H1 (cell line): ENCODE results near the gene LRRC27. TPM values are rescaled to one million over a fixed set of nuclear protein-coding genes. Genes with fewer than 3 reads are reported as not detected.

Source experiments
- BRCA1 ChIP-seq: IDR thresholded peaks from 2 replicates; pipeline ENCODE4 v1.6.1; 2012; ENCODE audit warnings: low read depth, low read length, improper control_type of control experiment
- CBX8 ChIP-seq: fragments of 300-800, 300-1000 bp; sonication (generic); IDR thresholded peaks from 2 replicates; pipeline ENCODE4 v1.7.1; 2016; ENCODE audit warnings: low read depth, low read length, borderline replicate concordance
- EZH2 ChIP-seq: fragments of 200-600 bp; sonication (generic); IDR thresholded peaks from 2 replicates; pipeline ENCODE4 v1.7.1; 2012; ENCODE audit warnings: low read depth, mild to moderate bottlenecking, moderate library complexity, low read length, inconsistent platforms; ENCODE audit not compliant: severe bottlenecking
- GABPA ChIP-seq: IDR thresholded peaks from 2 replicates; pipeline ENCODE4 v1.6.1; 2011; ENCODE audit warnings: mild to moderate bottlenecking, low read length, moderate library complexity, borderline replicate concordance; ENCODE audit not compliant: insufficient read depth
- HDAC2 ChIP-seq, 2 experiments: fragments of 300-600 bp in 1 of 2; sonication (generic) in 1 of 2; IDR thresholded peaks; 2 replicates each; pipeline ENCODE4 v1.6.1; 2011 to 2012; ENCODE audit warnings: low read depth in 2 of 2, low read length in 2 of 2, mild to moderate bottlenecking in 2 of 2, moderate library complexity in 2 of 2, borderline replicate concordance in 1 of 2, inconsistent platforms in 1 of 2
- JUND ChIP-seq: IDR thresholded peaks from 2 replicates; pipeline ENCODE4 v1.6.1; 2011; ENCODE audit warnings: mild to moderate bottlenecking, improper control_type of control experiment, low read length
- NANOG ChIP-seq: IDR thresholded peaks from 2 replicates; pipeline ENCODE4 v1.6.1; 2011; ENCODE audit warnings: low read length, low read depth, mild to moderate bottlenecking, inconsistent platforms; ENCODE audit not compliant: insufficient read depth, poor library complexity, severe bottlenecking
- PHF8 ChIP-seq: fragments of 200-600 bp; sonication (generic); conservative IDR thresholded peaks from 2 replicates; pipeline ENCODE4 v1.7.1; 2012; ENCODE audit warnings: low read depth, mild to moderate bottlenecking, inconsistent platforms, low read length, moderate library complexity
- RAD21 ChIP-seq, 2 experiments: IDR thresholded peaks in 1 of 2; conservative IDR thresholded peaks in 1 of 2; 2 replicates each; pipeline ENCODE4 v1.6.1; 2011; ENCODE audit warnings: low read depth in 2 of 2, low read length in 2 of 2, improper control_type of control experiment in 1 of 2, inconsistent platforms in 1 of 2, mild to moderate bottlenecking in 1 of 2, moderate library complexity in 1 of 2
- SP1 ChIP-seq: IDR thresholded peaks from 2 replicates; pipeline ENCODE4 v1.6.1; 2011; ENCODE audit warnings: low read depth, low read length
- SP2 ChIP-seq: IDR thresholded peaks from 2 replicates; pipeline ENCODE4 v1.6.1; 2012; ENCODE audit warnings: mild to moderate bottlenecking, low read length, inconsistent platforms
- SP4 ChIP-seq: IDR thresholded peaks from 2 replicates; pipeline ENCODE4 v1.6.1; 2012; ENCODE audit warnings: low read length, inconsistent platforms
- TAF7 ChIP-seq: optimal IDR thresholded peaks from 2 replicates; pipeline ENCODE3; 2011; ENCODE audit warnings: low read depth, mild to moderate bottlenecking, inconsistent platforms, low read length, moderate library complexity, borderline replicate concordance
- ZNF274 ChIP-seq: IDR thresholded peaks from 2 replicates; pipeline ENCODE4 v1.7.0; 2012; ENCODE audit warnings: low read length, borderline replicate concordance; ENCODE audit errors: extremely low read depth
- polyA plus RNA-seq, 7 experiments: library from polyadenylated mRNA; depleted of rRNA in 3 of 7; stranded (reverse) in 5 of 7; unstranded in 2 of 7; fragments of >200 nt in 5 of 7; fragments of 200-250 nt in 2 of 7; gene quantifications; 1 replicate in 5 of 7; 2 replicates in 1 of 7; 4 replicates in 1 of 7; pipeline versions ENCODE4 v1.2.1 to v1.2.3, GENCODE V29; 2011 to 2013; ENCODE audit warnings: missing spikeins in 2 of 7, mixed read lengths in 2 of 7
- total RNA-seq: library from RNA; stranded (reverse); fragmentation: NEBNext Ultra II Directional; extraction: Animal tissue kit (Norgen Biotek cat#: 25700); gene quantifications from 2 replicates; pipeline ENCODE4 v1.2.1, GENCODE V29; 2021
- TF ChIP-seq, protein P1 (sequence below), 3 experiments: IDR thresholded peaks; 1 replicate in 2 of 3; 2 replicates in 1 of 3; pipeline versions ENCODE4 v1.5.1 to v1.6.1; 2011; ENCODE audit warnings: low read length in 3 of 3, mild to moderate bottlenecking in 3 of 3, inconsistent platforms in 2 of 3, low read depth in 1 of 3, moderate library complexity in 1 of 3; ENCODE audit not compliant: insufficient read depth in 1 of 3; ENCODE audit errors: control extremely low read depth in 1 of 3
- TF ChIP-seq, protein P2 (sequence below): IDR thresholded peaks from 2 replicates; pipeline ENCODE4 v1.6.1; 2012; ENCODE audit warnings: inconsistent platforms
- TF ChIP-seq, protein P3 (sequence below): IDR thresholded peaks from 2 replicates; pipeline ENCODE4 v1.6.1; 2011; ENCODE audit warnings: low read length, improper control_type of control experiment

LRRC27 gene
- total and polyA plus RNA-seq, 2 of the 8 experiments (the other 6 are each of a cell fraction or from before 2014, with no cell fraction given): 1.2 to 3.8 TPM

DNA sequence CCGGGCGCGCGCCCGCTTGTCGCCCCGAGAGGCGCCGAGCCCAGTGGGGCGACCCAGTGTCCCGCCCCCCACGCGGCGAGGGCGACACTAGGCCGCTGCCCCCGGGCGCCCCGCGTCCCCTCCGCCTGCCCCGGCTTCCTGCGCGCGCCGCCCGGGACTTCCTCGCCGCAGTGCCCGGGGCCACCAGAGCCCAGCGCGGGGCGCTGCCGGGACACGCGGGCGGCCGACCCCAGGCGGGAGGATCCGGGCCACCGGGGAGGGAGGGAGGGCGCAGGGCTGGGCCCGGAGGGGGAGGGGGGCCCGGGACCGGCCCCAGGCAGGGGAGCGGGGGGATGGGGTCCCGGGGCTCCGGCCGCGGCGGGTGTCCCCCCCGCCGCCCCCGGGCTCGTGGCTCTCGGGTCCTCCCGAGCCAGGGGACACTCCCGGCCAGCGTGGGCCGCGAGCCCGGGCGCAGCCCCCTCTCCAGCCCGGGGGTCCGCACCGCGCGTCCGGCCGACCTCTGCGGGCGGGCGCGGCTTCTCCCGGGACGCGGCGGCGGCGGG, 64.6 kb downstream of the LRRC27 start (continued):
- TF ChIP-seq, protein P1, sequence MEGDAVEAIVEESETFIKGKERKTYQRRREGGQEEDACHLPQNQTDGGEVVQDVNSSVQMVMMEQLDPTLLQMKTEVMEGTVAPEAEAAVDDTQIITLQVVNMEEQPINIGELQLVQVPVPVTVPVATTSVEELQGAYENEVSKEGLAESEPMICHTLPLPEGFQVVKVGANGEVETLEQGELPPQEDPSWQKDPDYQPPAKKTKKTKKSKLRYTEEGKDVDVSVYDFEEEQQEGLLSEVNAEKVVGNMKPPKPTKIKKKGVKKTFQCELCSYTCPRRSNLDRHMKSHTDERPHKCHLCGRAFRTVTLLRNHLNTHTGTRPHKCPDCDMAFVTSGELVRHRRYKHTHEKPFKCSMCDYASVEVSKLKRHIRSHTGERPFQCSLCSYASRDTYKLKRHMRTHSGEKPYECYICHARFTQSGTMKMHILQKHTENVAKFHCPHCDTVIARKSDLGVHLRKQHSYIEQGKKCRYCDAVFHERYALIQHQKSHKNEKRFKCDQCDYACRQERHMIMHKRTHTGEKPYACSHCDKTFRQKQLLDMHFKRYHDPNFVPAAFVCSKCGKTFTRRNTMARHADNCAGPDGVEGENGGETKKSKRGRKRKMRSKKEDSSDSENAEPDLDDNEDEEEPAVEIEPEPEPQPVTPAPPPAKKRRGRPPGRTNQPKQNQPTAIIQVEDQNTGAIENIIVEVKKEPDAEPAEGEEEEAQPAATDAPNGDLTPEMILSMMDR (IDR thresholded peaks at IDR 0.05; ENCODE audit: control extremely low read depth in 1 of 3, insufficient read depth in 1 of 3, low read depth in 1 of 3, low read length in 3 of 3): peak in 2 of 3 experiments; percentile 9 to 51; a peak in 3 of 4 replicates
- TF ChIP-seq RAD21 (IDR thresholded peaks at IDR 0.05 in 1 of 2, conservative IDR thresholded peaks at IDR 0.05 in 1 of 2; ENCODE audit: low read depth in 2 of 2, low read length in 2 of 2) (peak in 1 of 2 experiments; percentile 50; a peak in 2 of 4 replicates), PHF8 (no peak; the same call in 1 of the 2 replicates), ZNF274 (no peak), SP4 (no peak), CBX8 (no peak), NANOG (no peak), SP2 (no peak), TAF7 (no peak), JUND (no peak), HDAC2 (IDR thresholded peaks at IDR 0.05; ENCODE audit: borderline replicate concordance in 1 of 2, low read depth in 2 of 2, low read length in 2 of 2) (no peak), BRCA1 (no peak), SP1 (no peak), GABPA (no peak), EZH2 (no peak)
- TF ChIP-seq, protein P2, sequence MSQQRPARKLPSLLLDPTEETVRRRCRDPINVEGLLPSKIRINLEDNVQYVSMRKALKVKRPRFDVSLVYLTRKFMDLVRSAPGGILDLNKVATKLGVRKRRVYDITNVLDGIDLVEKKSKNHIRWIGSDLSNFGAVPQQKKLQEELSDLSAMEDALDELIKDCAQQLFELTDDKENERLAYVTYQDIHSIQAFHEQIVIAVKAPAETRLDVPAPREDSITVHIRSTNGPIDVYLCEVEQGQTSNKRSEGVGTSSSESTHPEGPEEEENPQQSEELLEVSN: no peak
- TF ChIP-seq, protein P3, sequence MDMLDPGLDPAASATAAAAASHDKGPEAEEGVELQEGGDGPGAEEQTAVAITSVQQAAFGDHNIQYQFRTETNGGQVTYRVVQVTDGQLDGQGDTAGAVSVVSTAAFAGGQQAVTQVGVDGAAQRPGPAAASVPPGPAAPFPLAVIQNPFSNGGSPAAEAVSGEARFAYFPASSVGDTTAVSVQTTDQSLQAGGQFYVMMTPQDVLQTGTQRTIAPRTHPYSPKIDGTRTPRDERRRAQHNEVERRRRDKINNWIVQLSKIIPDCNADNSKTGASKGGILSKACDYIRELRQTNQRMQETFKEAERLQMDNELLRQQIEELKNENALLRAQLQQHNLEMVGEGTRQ: no peak
